GM23248 (cell line): ENCODE data around the gene SLC25A48.

Source experiments
- EZH2 ChIP-seq: fragments of 200-600 bp; sonication (generic); IDR thresholded peaks from 2 replicates; pipeline ENCODE4 v1.6.1; 2018; ENCODE audit warnings: antibody characterized with exemption, mild to moderate bottlenecking; ENCODE audit not compliant: insufficient read depth, poor library complexity, severe bottlenecking
- EZH2phosphoT487 ChIP-seq: fragments of 200-600 bp; sonication (generic); IDR thresholded peaks from 2 replicates; pipeline ENCODE4 v1.6.1; 2018; ENCODE audit warnings: antibody characterized with exemption, moderate library complexity, mild to moderate bottlenecking, low read depth; ENCODE audit not compliant: insufficient read depth

- TF ChIP-seq EZH2 (no peak), EZH2phosphoT487 (no peak)
Measured at GRCh38 chr5:135850231-135850630, 15.8 kb downstream of the SLC25A48 start.
